Brain microvascular endothelial cell (primary cell): ENCODE results near the gene MAST2.

Experiments
- DNase-seq: peaks from one replicate; pipeline ENCODE4 v3.0.0-alpha.2; 2020
- H3K27ac ChIP-seq: fragments of 250-450 bp; sonication (Bioruptor Pico); 2 replicates; pipeline ENCODE4 v1.5.1; 2020; ENCODE audit warnings: mild to moderate bottlenecking, moderate library complexity
- H3K27me3 ChIP-seq: fragments of 250-450 bp; sonication (Bioruptor Pico); replicated peaks from 2 replicates; pipeline ENCODE4 v1.5.1; 2020; ENCODE audit warnings: mild to moderate bottlenecking
- H3K36me3 ChIP-seq: fragments of 250-450 bp; sonication (Bioruptor Pico); replicated peaks from 2 replicates; pipeline ENCODE4 v1.5.1; 2020; ENCODE audit warnings: mild to moderate bottlenecking
- H3K4me3 ChIP-seq: 2 replicates; pipeline ENCODE4 v1.5.1; 2011; ENCODE audit warnings: low read depth, mild to moderate bottlenecking, control low read depth, low read length, moderate library complexity
- in situ Hi-C: cut with HindIII; loops from 2 replicates; pipeline ENCODE4 v1.10.0; 2017; ENCODE audit warnings: low sequenced_read_pairs, low pct_ligation_motif_present
- TF ChIP-seq, protein P1 (sequence below): IDR thresholded peaks from 2 replicates; pipeline ENCODE4 v1.5.1; 2011; ENCODE audit warnings: low read depth, mild to moderate bottlenecking, moderate library complexity, low read length, control low read depth, inconsistent platforms; ENCODE audit errors: missing control alignments

MAST2 gene

DNA sequence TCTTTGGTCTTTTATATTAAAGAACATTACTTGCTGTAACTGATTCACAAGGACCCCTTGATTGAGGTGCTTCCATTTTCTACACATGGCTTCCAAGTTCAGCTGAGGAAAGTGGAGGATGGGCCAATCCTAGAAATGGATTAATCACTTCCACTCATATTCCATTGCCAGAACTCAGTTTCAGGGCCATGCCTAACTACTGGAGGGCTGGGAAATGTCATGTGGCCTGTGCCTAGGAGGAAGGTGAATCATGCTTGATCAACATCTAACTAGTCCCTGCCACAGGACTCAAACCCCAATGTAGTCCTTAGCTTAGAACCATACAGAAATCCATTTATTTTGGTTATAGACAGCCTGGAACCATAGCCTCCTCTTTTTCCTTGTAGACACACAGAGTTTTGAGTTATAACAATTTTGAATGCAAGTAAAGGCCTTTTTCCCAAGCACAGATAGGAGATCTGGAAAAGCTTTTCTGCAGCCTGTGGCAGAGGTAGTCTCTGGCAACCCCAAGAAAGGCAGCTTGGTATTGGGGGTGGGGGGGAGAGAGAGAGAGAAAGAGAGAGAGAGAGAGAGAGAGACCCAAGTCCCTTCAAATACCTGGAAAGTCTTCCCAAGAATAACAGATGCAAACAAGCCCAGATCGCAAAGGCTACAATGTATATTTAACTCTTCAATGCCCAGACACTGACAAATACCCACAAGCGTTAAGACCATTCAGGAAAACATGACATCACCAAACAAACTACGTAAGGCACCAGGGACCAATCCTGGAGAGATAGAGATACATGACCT lies 12.5 kb downstream of the MAST2 start:
- no peak overlapping the region for H3K27ac ChIP-seq
- DNase-seq = peak; percentile 41
- in situ Hi-C loops = no loop called here

DNA sequence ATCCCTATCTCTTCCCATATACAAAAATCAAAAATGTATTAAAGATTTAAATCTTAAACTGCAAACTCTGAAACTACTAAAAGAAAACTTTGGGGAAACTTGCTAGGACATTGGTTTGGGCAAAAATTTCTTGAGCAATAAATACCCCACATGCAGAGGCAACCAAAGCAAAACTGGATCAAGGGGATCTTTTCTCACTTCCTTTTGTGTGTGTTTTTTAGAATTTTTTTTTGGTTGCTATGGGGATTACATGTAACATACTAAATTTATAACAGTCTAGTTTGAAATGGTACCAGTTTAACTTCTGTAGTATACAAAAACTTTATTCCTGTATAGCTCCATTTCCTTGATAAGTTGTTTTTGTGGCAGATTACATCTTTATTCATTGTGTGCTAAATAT lies 16.8 kb downstream of the MAST2 start:
- in situ Hi-C loops = no loop called here
- no peak for DNase-seq
- Histone ChIP-seq H3K27ac (no peak overlapping the region), H3K36me3 (no peaks in the 10 kb centered on the region), H3K27me3 (no peaks in the 10 kb centered on the region), H3K4me3 (no peak overlapping the region)
- TF ChIP-seq, protein P1, sequence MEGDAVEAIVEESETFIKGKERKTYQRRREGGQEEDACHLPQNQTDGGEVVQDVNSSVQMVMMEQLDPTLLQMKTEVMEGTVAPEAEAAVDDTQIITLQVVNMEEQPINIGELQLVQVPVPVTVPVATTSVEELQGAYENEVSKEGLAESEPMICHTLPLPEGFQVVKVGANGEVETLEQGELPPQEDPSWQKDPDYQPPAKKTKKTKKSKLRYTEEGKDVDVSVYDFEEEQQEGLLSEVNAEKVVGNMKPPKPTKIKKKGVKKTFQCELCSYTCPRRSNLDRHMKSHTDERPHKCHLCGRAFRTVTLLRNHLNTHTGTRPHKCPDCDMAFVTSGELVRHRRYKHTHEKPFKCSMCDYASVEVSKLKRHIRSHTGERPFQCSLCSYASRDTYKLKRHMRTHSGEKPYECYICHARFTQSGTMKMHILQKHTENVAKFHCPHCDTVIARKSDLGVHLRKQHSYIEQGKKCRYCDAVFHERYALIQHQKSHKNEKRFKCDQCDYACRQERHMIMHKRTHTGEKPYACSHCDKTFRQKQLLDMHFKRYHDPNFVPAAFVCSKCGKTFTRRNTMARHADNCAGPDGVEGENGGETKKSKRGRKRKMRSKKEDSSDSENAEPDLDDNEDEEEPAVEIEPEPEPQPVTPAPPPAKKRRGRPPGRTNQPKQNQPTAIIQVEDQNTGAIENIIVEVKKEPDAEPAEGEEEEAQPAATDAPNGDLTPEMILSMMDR = no peak

More for the DNA sequence above, 12.5 kb downstream of the MAST2 start:
- TF ChIP-seq, protein P1 = no peak
- peaks cover 3% of the 10 kb centered on the region for H3K36me3 ChIP-seq
- H3K4me3 ChIP-seq = no peak overlapping the region
- H3K27me3 ChIP-seq = no peaks in the 10 kb centered on the region

DNA sequence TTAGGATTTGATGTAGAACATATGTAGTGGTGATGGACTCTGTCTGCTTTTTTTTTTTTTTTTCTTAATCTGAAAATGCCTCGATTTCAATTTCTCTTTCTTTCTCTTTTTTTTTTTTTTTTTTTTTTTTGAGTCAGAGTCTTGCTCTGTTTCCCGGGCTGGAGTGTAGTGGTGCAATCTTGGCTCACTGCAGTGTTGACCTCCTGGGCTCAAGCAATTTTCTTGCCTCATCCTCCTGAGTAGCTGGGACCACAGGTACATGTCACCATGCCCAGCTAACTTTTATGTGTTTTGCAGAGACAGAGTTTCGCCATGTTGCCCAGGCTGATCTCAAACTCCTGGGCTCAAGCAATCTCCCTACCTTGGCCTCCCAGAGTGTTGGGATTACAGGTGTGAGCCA lies 17.4 kb downstream of the MAST2 start:
- Histone ChIP-seq H3K27me3 (no peaks in the 10 kb centered on the region), H3K36me3 (no peaks in the 10 kb centered on the region), H3K4me3 (no peak overlapping the region), H3K27ac (no peak overlapping the region)
- in situ Hi-C loops = no loop called here
- no peak for DNase-seq
- TF ChIP-seq, protein P1 = no peak

DNA sequence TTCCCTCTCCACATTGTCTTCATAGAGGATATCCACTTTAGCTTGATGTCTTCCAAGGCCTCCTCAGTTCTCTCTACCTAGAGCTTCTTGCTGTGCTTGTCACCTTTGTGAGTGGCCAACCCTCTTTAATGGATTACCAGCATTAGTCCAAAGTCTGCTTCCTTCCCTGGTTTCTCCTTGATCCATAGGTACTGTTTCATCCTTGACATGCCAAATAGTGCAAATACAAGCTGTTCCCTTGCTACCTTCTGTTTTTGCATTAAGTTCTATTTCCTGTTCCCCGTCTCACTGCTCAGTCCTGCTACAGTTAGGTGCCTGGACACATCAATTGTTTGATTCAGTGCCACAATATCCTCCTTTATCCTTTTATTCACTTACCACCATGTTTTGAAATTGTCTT lies 19.2 kb downstream of the MAST2 start:
- H3K36me3 ChIP-seq = no peaks in the 10 kb centered on the region
- no peak for DNase-seq
- H3K27ac ChIP-seq = no peak overlapping the region
- in situ Hi-C loops = no loop called here
- no peaks in the 10 kb centered on the region for H3K27me3 ChIP-seq
- H3K4me3 ChIP-seq = no peak overlapping the region
- TF ChIP-seq, protein P1 = no peak

DNA sequence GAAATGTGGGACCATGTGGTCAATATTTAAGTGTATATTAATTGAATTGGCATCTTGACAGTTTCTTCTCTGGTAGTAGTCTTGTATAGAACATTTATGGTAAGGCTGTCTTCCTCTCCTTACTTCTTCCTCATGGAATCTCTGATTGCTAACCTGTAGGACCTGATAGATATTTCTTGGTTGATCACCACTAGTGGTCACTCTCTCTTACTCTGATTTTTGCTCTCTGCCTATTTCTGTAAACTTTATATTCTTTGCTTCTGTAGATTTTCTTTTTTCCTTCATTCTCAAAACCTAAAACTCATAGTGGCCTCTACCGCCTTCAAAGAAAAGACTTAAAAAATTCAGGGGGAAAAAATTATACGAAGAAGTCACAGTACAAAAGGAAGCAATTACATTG lies 21.2 kb downstream of the MAST2 start:
- DNase-seq = no peak
- Histone ChIP-seq H3K27me3 (no peaks in the 10 kb centered on the region), H3K27ac (no peak overlapping the region), H3K4me3 (no peak overlapping the region), H3K36me3 (no peaks in the 10 kb centered on the region)
- TF ChIP-seq, protein P1 = no peak
- in situ Hi-C loops = no loop called here

DNA sequence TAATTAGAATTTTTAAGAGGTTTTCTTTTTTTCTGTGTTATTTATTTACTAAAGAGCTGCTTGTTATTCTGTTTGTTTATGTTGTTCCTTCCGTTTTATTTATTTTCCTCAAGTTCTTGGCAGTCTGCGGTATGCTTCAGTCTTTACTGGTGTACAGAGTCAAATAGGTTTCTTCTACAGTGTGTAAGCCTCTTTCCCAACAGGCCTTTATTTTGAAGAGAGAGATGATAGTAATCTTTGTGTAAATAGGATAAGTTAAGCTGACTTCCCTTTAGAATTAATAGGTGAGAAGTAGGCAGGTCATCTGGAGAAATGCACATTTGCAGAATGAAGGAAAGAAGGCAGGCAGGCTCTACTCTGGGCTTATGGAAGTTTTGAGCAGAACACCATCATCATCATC lies 23.8 kb downstream of the MAST2 start:
- in situ Hi-C loops = no loop called here
- H3K27me3 ChIP-seq = no peaks in the 10 kb centered on the region
- H3K4me3 ChIP-seq = no peak overlapping the region
- peaks cover 3% of the 10 kb centered on the region for H3K36me3 ChIP-seq
- TF ChIP-seq, protein P1 = no peak
- no peak for DNase-seq
- H3K27ac ChIP-seq = no peak overlapping the region
